GM21515 (cell line): ENCODE results near the gene GABRG2.
"Not testable (repeated sequence)": the region's sequence is repeated elsewhere in the genome, so short reads cannot be mapped to it uniquely, and the experiment has no call there.

ENCODE experiments used
- ATAC-seq: cut with Tn5 transposase; IDR thresholded peaks from one replicate; pipeline ENCODE4 v1.9.1; 2021; ENCODE audit not compliant: unreplicated experiment

Gene GABRG2

GRCh38 chr5:162067655-162068411 is at the start of gene GABRG2:
Gene GABRG2 (plus strand): TSS chr5:162067773. CDS start chr5:162068000, 227 bp downstream.
- ATAC-seq, result no peak

GRCh38 chr5:162025312-162025711 is 42.3 kb upstream of the GABRG2 start:
- no peak for ATAC-seq

GRCh38 chr5:162026803-162027202 is 40.8 kb upstream of the GABRG2 start:
- ATAC-seq, result no peak

- ATAC-seq, result no peak
These were observed 30.1 kb upstream of the GABRG2 start for GRCh38 chr5:162037431-162037830.

- ATAC-seq, result no peak
These were observed 20.3 kb upstream of the GABRG2 start for GRCh38 chr5:162047279-162047678.

GRCh38 chr5:162052676-162053075 is 14.9 kb upstream of the GABRG2 start:
- ATAC-seq, result no peak

GRCh38 chr5:162055095-162055494 is 12.5 kb upstream of the GABRG2 start:
- ATAC-seq, result not testable (repeated sequence)

GRCh38 chr5:162067162-162067561 is 411 bp upstream of the GABRG2 start:
- ATAC-seq, result no peak

GRCh38 chr5:162068412-162068811 is 839 bp downstream of the GABRG2 start:
- ATAC-seq, result no peak

- ATAC-seq, result no peak
These were observed 1.4 kb downstream of the GABRG2 start for GRCh38 chr5:162068936-162069335.

- no peak for ATAC-seq
These were observed 11.2 kb downstream of the GABRG2 start for GRCh38 chr5:162078805-162079204.

- ATAC-seq, result no peak
These were observed 23.8 kb downstream of the GABRG2 start for GRCh38 chr5:162091336-162091735.

- ATAC-seq, result no peak
These were observed 28.9 kb downstream of the GABRG2 start for GRCh38 chr5:162096448-162096847.

GRCh38 chr5:162107591-162107990 is 40.0 kb downstream of the GABRG2 start:
- no peak for ATAC-seq

GRCh38 chr5:162119801-162120200 is 52.2 kb downstream of the GABRG2 start:
- ATAC-seq, result no peak

- no peak for ATAC-seq
These were observed 60.5 kb downstream of the GABRG2 start for GRCh38 chr5:162128117-162128516.

- no peak for ATAC-seq
These were observed 64.8 kb downstream of the GABRG2 start for GRCh38 chr5:162132348-162132747.

- ATAC-seq, result no peak
These were observed 71.6 kb downstream of the GABRG2 start for GRCh38 chr5:162139190-162139589.

- no peak for ATAC-seq
These were observed 86.7 kb downstream of the GABRG2 start for GRCh38 chr5:162154242-162154641.

GRCh38 chr5:162160401-162160800 is 92.8 kb downstream of the GABRG2 start:
- no peak for ATAC-seq

GRCh38 chr5:162163663-162164062 is 96.1 kb downstream of the GABRG2 start:
- ATAC-seq, result no peak

- ATAC-seq, result no peak
These were observed 106.9 kb downstream of the GABRG2 start for GRCh38 chr5:162174358-162174974.

GRCh38 chr5:162187371-162187770 is 119.8 kb downstream of the GABRG2 start:
- no peak for ATAC-seq
